K562 (cell line): ENCODE measurements around the gene KCNF1. TPM values are rescaled to one million over a fixed set of nuclear protein-coding genes. Genes with fewer than 3 reads are reported as not detected.

Experiments used
- ATAC-seq: fragments of 200-7000 bp; cut with Tn5 transposase; 3 replicates; pipeline ENCODE4 v1.9.1; 2020; ENCODE audit warnings: moderate library complexity
- BruUV-seq: library from RNA; stranded (reverse); fragments of 400-500 nt; replicated peaks from 2 replicates; lab custom pipeline; 2021; lab: Mats Ljungman, UMichigan
- CTCF ChIA-PET: fragments of 300-600 bp; formaldehyde crosslinking; extraction: SDS; loops from one replicate; lab custom pipeline; 2021; ENCODE audit warnings: low intra/inter-chr PET ratio; lab: Yijun Ruan, JAX
- POLR2A ChIA-PET: fragments of 300-600, 350-650 bp; sonication (Branson Sonifier 250); formaldehyde crosslinking; extraction: SDS; loops from one replicate; lab custom pipeline; 2021; ENCODE audit warnings: antibody characterized with exemption, inconsistent platforms; lab: Yijun Ruan, JAX
- DNase-seq, 4 experiments: peaks; one replicate each; pipeline versions ENCODE4 v3.0.0 to v3.0.0-alpha.2; 2011 to 2018; ENCODE audit warnings: low spot score in 3 of 4, mixed read lengths in 3 of 4; ENCODE audit errors: extremely low read depth in 1 of 4
- FAIRE-seq: peaks from 2 replicates; lab custom pipeline; 2011; peaks lifted over from hg19 to GRCh38; lab: Jason Lieb, UNC
- H2AFZ ChIP-seq: 2 replicates; pipeline ENCODE4 v1.6.0; 2011; ENCODE audit warnings: low read depth, low read length, control low read depth, inconsistent platforms
- H3K27ac ChIP-seq: fragments of 200-600 bp; 3 replicates; pipeline ENCODE4 v1.8.0; 2011; ENCODE audit warnings: low read depth, mild to moderate bottlenecking, control low read depth, inconsistent platforms, low read length, moderate library complexity, mixed read lengths; ENCODE audit errors: extremely low read depth
- H3K27me3 ChIP-seq, 2 experiments: fragments of 300-600 bp in 1 of 2; 2 replicates in 1 of 2; 3 replicates in 1 of 2; pipeline versions ENCODE4 v1.6.0 to v1.8.0; 2011; ENCODE audit warnings: inconsistent platforms in 2 of 2, low read length in 2 of 2, mild to moderate bottlenecking in 1 of 2, mixed read lengths in 1 of 2, moderate library complexity in 1 of 2; ENCODE audit not compliant: control insufficient read depth in 2 of 2, insufficient read depth in 2 of 2
- H3K36me3 ChIP-seq: fragments of 300-600 bp; 3 replicates; pipeline ENCODE4 v1.8.0; 2011; ENCODE audit warnings: mild to moderate bottlenecking, low read length, inconsistent platforms; ENCODE audit not compliant: control insufficient read depth, insufficient read depth
- H3K4me1 ChIP-seq, 2 experiments: fragments of 200-600 bp in 1 of 2; replicated peaks in 1 of 2; 2 replicates in 1 of 2; 3 replicates in 1 of 2; pipeline versions ENCODE4 v1.5.1 to v1.8.0; 2011; ENCODE audit warnings: inconsistent platforms in 2 of 2, low read length in 2 of 2, mild to moderate bottlenecking in 1 of 2, mixed read lengths in 1 of 2, moderate library complexity in 1 of 2; ENCODE audit not compliant: control insufficient read depth in 2 of 2, insufficient read depth in 2 of 2
- H3K4me2 ChIP-seq: 2 replicates; pipeline ENCODE4 v1.6.1; 2011; ENCODE audit warnings: low read length, control low read depth, inconsistent platforms, mixed read lengths; ENCODE audit not compliant: insufficient read depth
- H3K4me3 ChIP-seq: fragments of 200-600 bp; sonication (generic), shearing (Covaris generic); 2 replicates; pipeline ENCODE4 v1.5.1; 2016; ENCODE audit warnings: control low read depth, inconsistent platforms
- H3K79me2 ChIP-seq: fragments of 200-600 bp; 3 replicates; pipeline ENCODE4 v1.8.0; 2011; ENCODE audit warnings: low read length, inconsistent platforms; ENCODE audit not compliant: control insufficient read depth, insufficient read depth
- H3K9ac ChIP-seq, 2 experiments: 2 replicates each; pipeline versions ENCODE4 v1.6.0 to v1.6.1; 2011; ENCODE audit warnings: low read depth in 2 of 2, low read length in 2 of 2, control low read depth in 1 of 2, inconsistent platforms in 1 of 2, mild to moderate bottlenecking in 1 of 2, mixed read lengths in 1 of 2; ENCODE audit not compliant: insufficient read depth in 1 of 2
- H3K9me1 ChIP-seq: one replicate; pipeline ENCODE4 v1.6.0; 2011; ENCODE audit warnings: inconsistent platforms, mild to moderate bottlenecking, low read length, moderate library complexity; ENCODE audit not compliant: control insufficient read depth, insufficient read depth
- H3K9me3 ChIP-seq: replicated peaks from 2 replicates; pipeline ENCODE4 v1.5.1; 2011; ENCODE audit warnings: low read depth, low read length, inconsistent platforms; ENCODE audit not compliant: control insufficient read depth, insufficient read depth
- H4K20me1 ChIP-seq: replicated peaks from 2 replicates; pipeline ENCODE4 v1.6.1; 2011; ENCODE audit warnings: low read length, inconsistent platforms, mixed read lengths; ENCODE audit not compliant: control insufficient read depth, insufficient read depth
- CSDE1 ChIP-seq, 2 experiments: fragments of 450-650 bp; IDR thresholded peaks; 2 replicates each; pipeline ENCODE4 v1.6.1; 2016; ENCODE audit warnings: mild to moderate bottlenecking in 1 of 2
- HEY1 ChIP-seq: fragments of 250-450 bp; sonication (Bioruptor Pico); IDR thresholded peaks from 2 replicates; pipeline ENCODE4 v1.5.0; 2020; ENCODE audit warnings: mild to moderate bottlenecking, moderate library complexity, borderline replicate concordance
- LCOR ChIP-seq: sonication (generic); formaldehyde crosslinking; IDR thresholded peaks from 2 replicates; pipeline ENCODE4 v1.8.0; 2022; ENCODE audit warnings: mild to moderate bottlenecking, missing genetic modification reagents
- POLR2A ChIP-seq: fragments of 450-650 bp; conservative IDR thresholded peaks from 2 replicates; pipeline ENCODE4 v1.6.1; 2016
- POLR2B ChIP-seq: fragments of 450-650 bp; IDR thresholded peaks from 2 replicates; pipeline ENCODE4 v1.6.1; 2018; ENCODE audit warnings: low read depth; ENCODE audit not compliant: partially characterized antibody
- RCOR1 ChIP-seq, 2 experiments: IDR thresholded peaks; 2 replicates each; pipeline ENCODE4 v1.6.1; 2012; ENCODE audit warnings: low read depth in 2 of 2, low read length in 2 of 2, borderline replicate concordance in 1 of 2, improper control_type of control experiment in 1 of 2
- ZNF780A ChIP-seq: fragments of 250-450 bp; sonication (Bioruptor Pico); IDR thresholded peaks from 2 replicates; pipeline ENCODE4 v1.5.0; 2021; ENCODE audit warnings: mild to moderate bottlenecking
- WGBS: fragments of 100-300 bp; shearing (Covaris generic); methylation state at CpG from one replicate; pipeline ENCODE4 v1.1.6; 2016; ENCODE audit warnings: low coverage, mixed read lengths; ENCODE audit not compliant: insufficient coverage; ENCODE audit errors: missing lambda C conversion rate; 5-methylcytosine and 5-hydroxymethylcytosine counted together
- in situ Hi-C: fragments of 300-500 bp; cut with MboI; formaldehyde crosslinking; loops from 4 replicates; pipeline ENCODE4 v1.15.0; 2018; ENCODE audit warnings: inconsistent platforms, mixed read lengths
- intact Hi-C: fragments of 100-400 bp; cut with micrococcal nuclease; formaldehyde crosslinking; loops from 2 replicates; pipeline ENCODE4 v1.14.2; 2022
- polyA plus RNA-seq, 8 experiments: library from polyadenylated mRNA; depleted of rRNA in 4 of 8; stranded (reverse) in 5 of 8; unstranded in 3 of 8; fragments of >200 nt; fragmentation: Nextera tagmentation in 2 of 8; fragmentation: Illumina TruSeq in 1 of 8; extraction: Ambion mirVana in 2 of 8; extraction: Trizol in 1 of 8; gene quantifications; 2 replicates each; pipeline versions ENCODE4 v1.2.1 to v1.2.3, GENCODE V29; 2011 to 2014; ENCODE audit warnings: inconsistent platforms in 1 of 8, missing spikeins in 1 of 8
- total RNA-seq, 7 experiments: library from RNA; depleted of rRNA in 6 of 7; stranded (reverse); fragments of >200 nt in 6 of 7; fragmentation: Illumina TruSeq in 2 of 7; extraction: Trizol in 2 of 7; gene quantifications; 2 replicates each; pipeline versions ENCODE4 v1.2.1 to v1.2.3, GENCODE V29; 2011 to 2021; ENCODE audit warnings: low replicate concordance in 1 of 7
- TF ChIP-seq, protein P1 (sequence below): fragments of 250-450 bp; sonication (Bioruptor Pico); IDR thresholded peaks from 2 replicates; pipeline ENCODE4 v1.9.0; 2021; ENCODE audit warnings: mild to moderate bottlenecking, inconsistent platforms

Gene KCNF1
- total and polyA plus RNA-seq, 9 of the 15 experiments (the other 6 are each of a cell fraction or from before 2014, with no cell fraction given), result not detected

DNA sequence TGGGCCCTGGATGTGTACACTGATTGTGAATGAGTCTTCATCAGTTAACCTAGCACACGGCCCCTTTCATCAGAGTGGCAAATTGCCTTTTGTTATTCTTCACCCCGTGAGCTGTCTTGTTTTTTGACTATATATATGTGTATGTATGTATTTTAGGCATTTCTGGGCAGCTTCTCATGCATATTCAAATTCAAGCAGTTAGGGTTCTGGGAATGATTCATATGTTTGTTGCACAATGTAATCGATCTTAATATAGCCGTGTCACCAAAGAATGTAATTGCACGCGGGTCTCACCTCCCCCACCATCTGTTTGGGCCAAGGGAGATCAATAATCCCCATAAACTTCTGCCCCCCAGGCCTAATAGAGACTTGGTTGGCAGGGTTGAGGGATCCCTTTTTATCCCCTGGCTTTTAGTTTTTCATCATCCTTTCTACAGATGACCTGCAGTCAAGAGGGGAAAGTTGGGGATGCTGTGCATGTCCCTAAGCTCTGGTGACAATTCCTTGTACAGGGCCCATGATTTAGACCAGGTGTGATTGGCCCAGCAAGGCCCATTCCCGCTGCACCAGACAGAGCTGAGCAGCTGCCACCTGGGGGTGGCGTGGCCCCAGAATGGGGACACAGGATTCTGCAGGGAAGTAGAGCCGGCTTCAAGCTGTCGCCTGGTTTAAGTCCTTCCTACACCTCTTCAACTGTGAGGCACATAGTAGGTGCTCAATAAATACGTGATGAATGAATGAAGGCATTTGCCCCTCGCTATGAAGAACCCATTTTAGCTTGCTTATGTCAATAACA is 19.2 kb downstream of the KCNF1 start:
- Histone ChIP-seq H2AFZ (no peak overlapping the region), H3K27me3 (peaks cover 27 to 61% of the 10 kb centered on the region in 2 experiments; a peak in 4 of 5 replicates), H4K20me1 (0 out of 2 replicates have a peak, but pooled peaks cover 6% of the 10 kb centered on the region), H3K79me2 (no peaks in the 10 kb centered on the region), H3K4me1 (no peaks in the 10 kb centered on the region; a peak in 2 of 5 replicates), H3K9me1 (no peaks in the 10 kb centered on the region), H3K36me3 (no peaks in the 10 kb centered on the region), H3K4me2 (no peak overlapping the region), H3K4me3 (no peak overlapping the region), H3K9ac (no peak overlapping the region), H3K9me3 (no peaks in the 10 kb centered on the region), H3K27ac (no peak overlapping the region)
- FAIRE-seq (no peak), DNase-seq (no peak), ATAC-seq (no peak)
- TF ChIP-seq, protein P1, sequence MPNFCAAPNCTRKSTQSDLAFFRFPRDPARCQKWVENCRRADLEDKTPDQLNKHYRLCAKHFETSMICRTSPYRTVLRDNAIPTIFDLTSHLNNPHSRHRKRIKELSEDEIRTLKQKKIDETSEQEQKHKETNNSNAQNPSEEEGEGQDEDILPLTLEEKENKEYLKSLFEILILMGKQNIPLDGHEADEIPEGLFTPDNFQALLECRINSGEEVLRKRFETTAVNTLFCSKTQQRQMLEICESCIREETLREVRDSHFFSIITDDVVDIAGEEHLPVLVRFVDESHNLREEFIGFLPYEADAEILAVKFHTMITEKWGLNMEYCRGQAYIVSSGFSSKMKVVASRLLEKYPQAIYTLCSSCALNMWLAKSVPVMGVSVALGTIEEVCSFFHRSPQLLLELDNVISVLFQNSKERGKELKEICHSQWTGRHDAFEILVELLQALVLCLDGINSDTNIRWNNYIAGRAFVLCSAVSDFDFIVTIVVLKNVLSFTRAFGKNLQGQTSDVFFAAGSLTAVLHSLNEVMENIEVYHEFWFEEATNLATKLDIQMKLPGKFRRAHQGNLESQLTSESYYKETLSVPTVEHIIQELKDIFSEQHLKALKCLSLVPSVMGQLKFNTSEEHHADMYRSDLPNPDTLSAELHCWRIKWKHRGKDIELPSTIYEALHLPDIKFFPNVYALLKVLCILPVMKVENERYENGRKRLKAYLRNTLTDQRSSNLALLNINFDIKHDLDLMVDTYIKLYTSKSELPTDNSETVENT (CRISPR knock-in tag), result no peak
- TF ChIP-seq RCOR1 (IDR thresholded peaks at IDR 0.05; ENCODE audit: borderline replicate concordance in 1 of 2, low read depth in 2 of 2, low read length in 2 of 2), result no peak
- no peak for TF ChIP-seq CSDE1 (IDR thresholded peaks at IDR 0.05)
- no peak for TF ChIP-seq HEY1 (CRISPR knock-in tag)
- TF ChIP-seq POLR2B, result no peak
- TF ChIP-seq POLR2A, result no peak
- no peak for TF ChIP-seq LCOR
- TF ChIP-seq ZNF780A (CRISPR knock-in tag), result no peak
- in situ Hi-C loops (no loop called here), intact Hi-C loops (no loop called here)
- no TSS peak for BruUV-seq
- ChIA-PET CTCF (no interaction called here), POLR2A (interaction anchor here (0.6 kb wide), 2 partner anchors 50 to 270 kb away, joined by 3 read pairs; no protein-coding TSS in a partner anchor)
- WGBS, result 1% methylated on average over 12 of the region's 12 CpGs
